HepG2 (cell line): ENCODE data around the gene ALKBH4. TPM values are rescaled to one million over a fixed set of nuclear protein-coding genes. Genes with fewer than 3 reads are reported as not detected.

ENCODE experiments used
- ATAC-seq: fragments of 200-7000 bp; cut with Tn5 transposase; 3 replicates; pipeline ENCODE4 v1.9.1; 2020; ENCODE audit warnings: mild to moderate bottlenecking, moderate library complexity
- BruUV-seq: library from RNA; stranded (reverse); fragments of 400-500 nt; replicated peaks from 2 replicates; lab custom pipeline; 2021; lab: Mats Ljungman, UMichigan
- CTCF ChIA-PET: fragments of 300-600 bp; formaldehyde crosslinking; extraction: SDS; loops from one replicate; lab custom pipeline; 2021; ENCODE audit warnings: low total read pairs, inconsistent platforms, low intra/inter-chr PET ratio; lab: Yijun Ruan, JAX
- POLR2A ChIA-PET: fragments of 350-600 bp; sonication (Branson Sonifier 250); formaldehyde crosslinking; loops from one replicate; lab custom pipeline; 2020; ENCODE audit warnings: antibody characterized with exemption, inconsistent platforms; lab: Yijun Ruan, JAX
- DNase-seq: peaks from one replicate; pipeline ENCODE4 v3.0.0-alpha.2; 2015; ENCODE audit warnings: low spot score
- FAIRE-seq: peaks from 3 replicates; lab custom pipeline; 2011; peaks lifted over from hg19 to GRCh38; lab: Jason Lieb, UNC
- H2AFZ ChIP-seq: one replicate; pipeline ENCODE4 v1.6.1; 2011; ENCODE audit warnings: low read length, inconsistent platforms
- H3K27ac ChIP-seq: fragments of 300-600 bp; 3 replicates; pipeline ENCODE4 v1.8.0; 2011; ENCODE audit warnings: mixed run types, mild to moderate bottlenecking, mixed read lengths, low read length, inconsistent platforms; ENCODE audit not compliant: insufficient read depth; ENCODE audit errors: extremely low read length
- H3K27me3 ChIP-seq, 2 experiments: fragments of 200-600 bp in 1 of 2; 2 replicates in 1 of 2; 3 replicates in 1 of 2; pipeline versions ENCODE4 v1.6.0 to v1.8.0; 2011; ENCODE audit warnings: low read length in 2 of 2, mild to moderate bottlenecking in 2 of 2, moderate library complexity in 2 of 2, inconsistent platforms in 1 of 2; ENCODE audit not compliant: insufficient read depth in 2 of 2, control insufficient read depth in 1 of 2
- H3K36me3 ChIP-seq, 2 experiments: fragments of 200-600 bp in 1 of 2; replicated peaks in 1 of 2; 2 replicates in 1 of 2; 3 replicates in 1 of 2; pipeline versions ENCODE4 v1.5.1 to v1.8.0; 2011; ENCODE audit warnings: low read length in 2 of 2, inconsistent platforms in 1 of 2; ENCODE audit not compliant: insufficient read depth in 2 of 2, control insufficient read depth in 1 of 2
- H3K4me1 ChIP-seq: 2 replicates; pipeline ENCODE4 v1.5.1; 2012; ENCODE audit warnings: low read length, inconsistent platforms; ENCODE audit not compliant: insufficient read depth
- H3K4me2 ChIP-seq: 2 replicates; pipeline ENCODE4 v1.6.0; 2011; ENCODE audit warnings: low read depth, low read length, inconsistent platforms
- H3K4me3 ChIP-seq, 3 experiments: fragments of 200-600 bp in 1 of 3; sonication (generic), shearing (Covaris generic) in 1 of 3; replicated peaks in 1 of 3; 2 replicates each; pipeline ENCODE4 v1.5.1; 2011 to 2016; ENCODE audit warnings: low read length in 3 of 3, inconsistent platforms in 2 of 3, low read depth in 2 of 3, mild to moderate bottlenecking in 2 of 3, control low read depth in 1 of 3, mixed read lengths in 1 of 3; ENCODE audit not compliant: insufficient read depth in 1 of 3
- H3K79me2 ChIP-seq: one replicate; pipeline ENCODE4 v1.6.1; 2011; ENCODE audit warnings: low read length, inconsistent platforms; ENCODE audit not compliant: insufficient read depth
- H3K9ac ChIP-seq: 2 replicates; pipeline ENCODE4 v1.6.0; 2011; ENCODE audit warnings: mild to moderate bottlenecking, low read depth, low read length, inconsistent platforms; ENCODE audit not compliant: insufficient read depth
- H3K9me3 ChIP-seq: 2 replicates; pipeline ENCODE4 v1.5.1; 2012; ENCODE audit warnings: mild to moderate bottlenecking, low read length
- H4K20me1 ChIP-seq: 2 replicates; pipeline ENCODE4 v1.6.0; 2011; ENCODE audit warnings: inconsistent platforms, mild to moderate bottlenecking, low read length, moderate library complexity; ENCODE audit not compliant: insufficient read depth
- ADNP ChIP-seq: sonication (generic); formaldehyde crosslinking; IDR thresholded peaks from 2 replicates; pipeline ENCODE4 v1.4.0; 2020; ENCODE audit warnings: missing genetic modification reagents
- BCL3 ChIP-seq: sonication (generic); formaldehyde crosslinking; IDR thresholded peaks from 2 replicates; pipeline ENCODE4 v1.5.1; 2020; ENCODE audit warnings: mild to moderate bottlenecking, missing genetic modification reagents, moderate library complexity
- KLF13 ChIP-seq: sonication (generic); formaldehyde crosslinking; IDR thresholded peaks from 2 replicates; pipeline ENCODE4 v1.4.0; 2020; ENCODE audit warnings: mild to moderate bottlenecking, missing genetic modification reagents
- MATR3 ChIP-seq: sonication (generic); formaldehyde crosslinking; IDR thresholded peaks from 2 replicates; pipeline ENCODE4 v1.4.0; 2020; ENCODE audit warnings: missing genetic modification reagents
- MLXIP ChIP-seq: sonication (generic); formaldehyde crosslinking; IDR thresholded peaks from 2 replicates; pipeline ENCODE4 v1.9.0; 2021; ENCODE audit warnings: missing genetic modification reagents, borderline replicate concordance
- PATZ1 ChIP-seq: sonication (generic); formaldehyde crosslinking; IDR thresholded peaks from 2 replicates; pipeline ENCODE4 v1.4.0; 2020; ENCODE audit warnings: missing genetic modification reagents
- TMF1 ChIP-seq: sonication (generic); formaldehyde crosslinking; IDR thresholded peaks from 2 replicates; pipeline ENCODE4 v1.8.1; 2022; ENCODE audit warnings: low read depth, missing genetic modification reagents
- ZMAT3 ChIP-seq: sonication (generic); formaldehyde crosslinking; conservative IDR thresholded peaks from 2 replicates; pipeline ENCODE4 v1.7.0; 2021; ENCODE audit warnings: missing genetic modification reagents
- ZNF143 ChIP-seq: sonication (generic); formaldehyde crosslinking; IDR thresholded peaks from 2 replicates; pipeline ENCODE4 v1.4.0; 2020; ENCODE audit warnings: missing genetic modification reagents
- ZNF484 ChIP-seq: sonication (generic); formaldehyde crosslinking; IDR thresholded peaks from 2 replicates; pipeline ENCODE4 v1.5.1; 2020; ENCODE audit warnings: mild to moderate bottlenecking, low read depth, missing genetic modification reagents, borderline replicate concordance
- ZNF816 ChIP-seq: sonication (generic); formaldehyde crosslinking; IDR thresholded peaks from 2 replicates; pipeline ENCODE4 v1.8.0; 2022; ENCODE audit warnings: missing genetic modification reagents, mild to moderate bottlenecking, borderline replicate concordance
- ZSCAN25 ChIP-seq: sonication (generic); formaldehyde crosslinking; IDR thresholded peaks from 2 replicates; pipeline ENCODE4 v1.8.0; 2022; ENCODE audit warnings: mild to moderate bottlenecking, missing genetic modification reagents
- WGBS: methylation state at CpG from one replicate; pipeline ENCODE4 v1.1.6; 2017; ENCODE audit warnings: low lambda C conversion rate; 5-methylcytosine and 5-hydroxymethylcytosine counted together
- in situ Hi-C: cut with HindIII; loops from 2 replicates; pipeline ENCODE4 v1.10.0; 2017; ENCODE audit warnings: low pct_unique_long_range_greater_than_20kb; ENCODE audit not compliant: extremely low pct_ligation_motif_present
- intact Hi-C: fragments of 100-400 bp; cut with micrococcal nuclease; formaldehyde crosslinking; loops from one replicate; pipeline ENCODE4 v1.10.0; 2022; ENCODE audit not compliant: unreplicated experiment
- polyA plus RNA-seq, 8 experiments: library from polyadenylated mRNA; depleted of rRNA in 3 of 8; stranded (reverse) in 7 of 8; unstranded in 1 of 8; fragments of >200 nt; fragmentation: Illumina TruSeq in 4 of 8; extraction: Trizol in 4 of 8; gene quantifications; 2 replicates each; pipeline versions ENCODE4 v1.2.1 to v1.2.3, GENCODE V29; 2011 to 2016; ENCODE audit warnings: low read depth in 4 of 8, missing spikeins in 1 of 8, mixed read lengths in 1 of 8; ENCODE audit not compliant: insufficient read depth in 1 of 8
- total RNA-seq, 5 experiments: library from RNA; depleted of rRNA; stranded (reverse); fragments of >200 nt; fragmentation: Illumina TruSeq; extraction: Trizol; gene quantifications; 2 replicates each; pipeline ENCODE4 v1.2.3, GENCODE V29; 2016; ENCODE audit warnings: low read depth in 1 of 5

ALKBH4 gene
- total and polyA plus RNA-seq, 2 of the 13 experiments (the other 11 are each of a cell fraction or from before 2014, with no cell fraction given): 2.6 to 8.8 TPM

DNA sequence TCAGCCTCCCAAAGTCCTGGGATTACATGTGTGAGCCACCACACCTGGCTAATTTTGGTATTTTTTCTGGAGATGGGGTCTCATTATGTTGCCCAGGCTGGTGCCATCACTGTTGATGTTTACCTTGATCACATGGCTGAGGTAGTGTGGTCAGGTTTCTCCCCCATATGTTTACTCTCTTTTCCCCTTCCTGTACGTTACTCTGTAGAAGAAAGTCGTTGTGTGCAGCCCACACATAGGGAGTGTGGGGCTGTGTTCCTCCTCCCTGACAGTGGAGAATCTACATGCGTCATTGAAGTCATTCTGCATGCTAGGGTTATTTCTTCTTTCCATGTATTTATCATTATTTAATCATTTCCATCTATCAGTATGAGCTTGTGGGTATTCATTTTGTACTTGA lies 47.6 kb downstream of the ALKBH4 start (continued):
- TF ChIP-seq MLXIP (CRISPR knock-in tag) (no peak), ADNP (CRISPR knock-in tag) (no peak), BCL3 (CRISPR knock-in tag) (no peak), ZNF816 (CRISPR knock-in tag) (no peak), ZNF143 (no peak), KLF13 (CRISPR knock-in tag) (no peak), TMF1 (CRISPR knock-in tag) (no peak), ZMAT3 (CRISPR knock-in tag) (no peak), ZNF484 (CRISPR knock-in tag) (no peak), MATR3 (CRISPR knock-in tag) (no peak)

DNA sequence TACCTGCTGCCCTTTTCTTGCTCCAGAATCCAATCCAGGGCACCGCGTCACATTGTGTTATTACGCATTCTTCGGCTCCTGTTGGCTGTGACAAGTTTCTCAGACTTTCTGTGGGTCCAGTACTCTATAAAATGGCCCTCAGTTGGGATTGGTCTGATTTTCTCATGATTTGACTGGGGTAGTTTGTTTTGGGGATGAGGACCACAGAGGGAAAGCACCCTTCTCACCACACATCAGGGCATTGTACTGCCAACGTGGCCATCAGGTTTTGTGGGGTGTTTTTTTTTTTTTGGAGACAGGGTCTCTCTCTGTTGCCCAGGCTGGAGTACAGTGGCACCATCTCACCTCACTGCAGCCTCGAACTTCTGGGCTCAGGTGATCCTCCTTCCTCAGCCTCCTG lies 48.3 kb downstream of the ALKBH4 start:
- ATAC-seq (no peak), FAIRE-seq (no peak), DNase-seq (no peak)
- ChIA-PET CTCF (no interaction called here), POLR2A (no interaction called here)
- Histone ChIP-seq H3K4me1 (no peaks in the 10 kb centered on the region), H3K79me2 (no peaks in the 10 kb centered on the region), H3K4me2 (no peak overlapping the region), H2AFZ (no peak overlapping the region), H3K27ac (no peak overlapping the region), H3K9ac (no peak overlapping the region), H3K36me3 (peaks cover 17 to 85% of the 10 kb centered on the region in 2 experiments), H3K4me3 (no peak overlapping the region), H3K9me3 (no peaks in the 10 kb centered on the region), H4K20me1 (peaks cover 8% of the 10 kb centered on the region; the same call in 1 of the 2 replicates), H3K27me3 (no peaks in the 10 kb centered on the region)
- BruUV-seq: no TSS peak
- intact Hi-C loops (no loop called here), in situ Hi-C loops (no loop called here)
- 97% methylated on average over 6 of the region's 6 CpGs for WGBS
- TF ChIP-seq PATZ1 (CRISPR knock-in tag) (no peak), ZSCAN25 (CRISPR knock-in tag) (no peak)
